ENCODE measurements around the gene LITAF. TPM values are rescaled to one million over a fixed set of nuclear protein-coding genes. Genes with fewer than 3 reads are reported as not detected.
"Not testable (repeated sequence)": the region's sequence is repeated elsewhere in the genome, so short reads cannot be mapped to it uniquely, and the experiment has no call there.

Gene LITAF
- total RNA-seq, 1 donor from 2014 or later = 121 TPM

- no peak for DNase-seq (ENCODE audit: low spot score)
Observed at GRCh38 chr16:11620243-11621003, 33.7 kb upstream of the LITAF start.

DNA sequence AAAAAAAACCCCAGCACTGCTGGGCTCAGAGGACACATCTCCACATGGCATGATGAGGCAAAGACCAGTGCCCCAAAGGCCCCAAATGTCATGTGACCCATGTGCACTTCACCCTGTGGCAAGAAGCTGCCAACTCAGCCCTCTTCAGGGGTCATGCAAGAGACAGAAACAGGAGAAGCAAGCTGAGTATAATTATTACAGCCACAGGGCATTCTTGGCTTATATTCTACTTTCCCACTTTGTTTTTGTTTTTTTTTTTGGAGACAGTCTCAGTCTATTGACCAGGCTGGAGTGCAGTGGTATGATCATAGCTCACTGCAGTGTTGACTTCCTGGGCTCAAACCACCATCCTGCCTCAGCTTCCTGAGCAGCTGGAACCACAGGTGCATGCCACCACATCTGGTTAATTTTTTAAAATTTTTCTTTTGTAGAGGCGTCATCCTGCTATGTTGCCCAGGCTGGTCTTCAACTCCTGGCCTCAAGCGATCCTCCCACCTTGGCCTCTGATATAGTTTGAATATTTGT lies 32.7 kb upstream of the LITAF start:
- DNase-seq (ENCODE audit: low spot score) = no peak

- DNase-seq (ENCODE audit: low spot score) = no peak
Observed at GRCh38 chr16:11618107-11618717, 31.5 kb upstream of the LITAF start.

DNA sequence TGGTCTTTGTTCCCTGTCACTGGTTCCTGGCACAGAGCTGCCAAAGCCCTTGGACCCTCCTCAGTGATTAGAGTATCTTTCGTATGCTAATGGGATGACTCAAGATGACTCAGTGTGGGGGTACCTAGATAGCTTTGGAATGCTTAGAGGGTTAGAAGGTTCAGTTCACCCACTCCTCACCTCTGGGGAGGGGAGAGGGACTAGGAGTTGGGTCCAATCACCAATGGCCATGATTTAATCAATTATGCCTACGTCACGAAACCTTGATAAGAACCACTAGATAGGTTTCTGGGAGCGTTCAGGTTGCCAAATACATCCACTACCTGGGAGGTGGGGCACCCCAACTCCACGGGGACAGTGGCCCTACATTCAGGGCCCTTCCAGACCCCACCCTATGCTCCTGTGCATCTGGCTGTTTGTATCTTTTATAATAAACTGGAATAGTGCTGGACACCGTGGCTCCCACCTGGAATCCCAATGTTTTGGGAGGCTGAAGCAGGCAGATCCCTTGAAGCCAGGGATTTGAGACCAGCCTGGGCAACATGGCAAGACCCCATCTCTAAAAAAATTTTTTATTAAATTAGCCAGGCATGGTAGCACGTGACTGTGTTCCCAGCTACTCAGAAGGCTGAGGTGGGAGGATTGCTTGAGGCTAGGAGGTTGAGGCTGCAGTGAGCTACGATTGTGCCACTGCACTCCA lies 29.2 kb upstream of the LITAF start:
- DNase-seq (ENCODE audit: low spot score) = no peak

DNA sequence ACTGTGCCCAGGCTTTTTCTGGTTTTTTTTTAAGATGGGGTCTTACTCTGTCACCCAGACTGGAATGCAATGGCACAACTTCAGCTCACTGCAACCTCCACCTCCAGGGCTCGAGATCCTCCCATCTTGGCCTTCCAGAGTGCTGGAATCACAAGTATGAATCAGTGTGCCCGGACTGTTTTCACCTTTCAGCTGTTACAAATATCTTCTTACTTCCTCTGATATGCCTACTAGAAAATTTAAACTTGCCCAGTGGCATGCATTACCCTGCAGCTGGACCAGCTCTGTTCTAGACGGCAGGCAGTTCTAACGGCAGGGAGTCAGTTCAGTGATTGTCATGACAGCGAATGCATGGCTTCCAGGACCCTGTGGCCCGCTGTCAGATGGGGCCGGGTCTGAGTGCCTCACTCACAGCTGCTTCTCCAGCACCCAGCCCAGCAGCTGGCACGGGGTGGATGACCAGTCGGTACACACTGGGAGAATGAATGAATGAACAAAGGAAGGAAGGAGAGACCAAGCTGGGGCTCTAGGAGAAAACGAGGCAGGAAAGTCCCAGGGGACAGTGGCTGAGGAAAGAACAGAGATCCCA lies 28.0 kb upstream of the LITAF start:
- DNase-seq (ENCODE audit: low spot score) = no peak

- DNase-seq (ENCODE audit: low spot score) = peak; percentile 78
Observed at GRCh38 chr16:11613381-11614303, 26.9 kb upstream of the LITAF start.

GRCh38 chr16:11612665-11613025 lies 25.9 kb upstream of the LITAF start:
- no peak for DNase-seq (ENCODE audit: low spot score)

GRCh38 chr16:11611871-11612664 lies 25.3 kb upstream of the LITAF start:
- peak; percentile 90 for DNase-seq (ENCODE audit: low spot score)

- no peak for DNase-seq (ENCODE audit: low spot score)
Observed at GRCh38 chr16:11610580-11610979, 23.9 kb upstream of the LITAF start.

GRCh38 chr16:11610121-11610505 lies 23.4 kb upstream of the LITAF start:
- DNase-seq (ENCODE audit: low spot score) = no peak

GRCh38 chr16:11609474-11610120 lies 22.9 kb upstream of the LITAF start:
- no peak for DNase-seq (ENCODE audit: low spot score)

DNA sequence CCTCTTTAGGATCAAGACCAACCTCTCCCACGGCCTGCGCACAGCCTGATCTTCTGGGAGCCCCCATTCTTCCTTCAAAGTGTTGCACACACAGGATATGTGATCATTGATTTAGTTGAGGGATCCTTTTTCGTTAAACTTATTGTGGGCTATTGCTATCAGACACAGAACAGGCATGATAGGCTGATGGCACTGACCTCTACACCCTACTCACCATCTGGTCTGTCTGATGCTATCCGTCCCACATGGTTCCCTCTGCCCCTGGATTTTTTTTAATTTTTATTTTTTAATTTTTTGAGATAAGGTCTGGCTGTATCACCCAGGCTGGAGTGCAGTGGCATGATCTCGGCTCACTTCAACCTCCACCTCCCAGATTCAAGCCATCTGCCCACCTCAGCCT lies 19.2 kb upstream of the LITAF start:
- DNase-seq (ENCODE audit: low spot score) = no peak

GRCh38 chr16:11605564-11605886 lies 18.8 kb upstream of the LITAF start:
- no peak for DNase-seq (ENCODE audit: low spot score)

GRCh38 chr16:11604783-11605563 lies 18.3 kb upstream of the LITAF start:
- peak; percentile 55 for DNase-seq (ENCODE audit: low spot score)

DNA sequence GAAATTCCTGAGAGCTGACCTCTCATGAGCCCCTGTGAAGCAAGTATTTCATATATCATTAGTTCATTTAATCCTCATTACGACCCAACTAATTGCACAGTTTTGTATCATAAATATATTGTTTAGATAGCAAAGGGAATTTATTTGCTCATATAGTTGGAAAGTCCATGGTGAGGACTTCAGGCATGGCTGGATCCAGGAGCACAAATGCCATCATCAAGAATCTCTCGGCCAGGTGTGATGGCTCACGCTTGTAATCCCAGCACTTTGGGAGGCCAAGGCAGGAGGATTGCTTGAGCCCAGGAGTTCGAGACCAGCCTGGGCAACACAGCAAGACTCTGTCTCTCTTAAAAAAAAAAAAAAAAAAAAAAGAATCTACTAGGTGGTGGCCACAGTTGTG lies 17.6 kb upstream of the LITAF start:
- not testable (repeated sequence) for DNase-seq (ENCODE audit: low spot score)

GRCh38 chr16:11603331-11603750 lies 16.6 kb upstream of the LITAF start:
- no peak for DNase-seq (ENCODE audit: low spot score)

GRCh38 chr16:11602321-11602720 lies 15.6 kb upstream of the LITAF start:
- no peak for DNase-seq (ENCODE audit: low spot score)

DNA sequence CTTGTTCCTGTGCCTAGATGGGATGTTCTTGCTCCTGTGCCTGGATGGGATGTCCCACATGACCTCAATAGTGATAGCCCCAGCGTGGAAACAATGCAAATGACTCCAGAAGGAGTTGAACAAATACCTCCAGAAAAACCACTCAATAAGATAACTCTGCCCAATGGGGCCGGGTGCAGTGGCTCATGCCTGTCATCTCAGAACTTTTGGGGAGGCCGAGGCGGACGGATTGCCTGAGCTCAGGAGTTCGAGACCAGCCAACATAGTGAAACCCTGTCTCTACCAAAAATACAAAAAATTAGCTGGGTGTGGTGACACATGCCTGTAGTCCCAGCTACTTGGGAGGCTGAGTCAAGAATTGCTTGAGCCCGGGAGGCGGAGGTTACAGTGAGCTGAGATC lies 15.2 kb upstream of the LITAF start:
- DNase-seq (ENCODE audit: low spot score) = no peak

- no peak for DNase-seq (ENCODE audit: low spot score)
Observed at GRCh38 chr16:11601425-11601824, 14.7 kb upstream of the LITAF start.

Data from mucosa of gallbladder (tissue), 1 donor.